ENCODE data around the gene FRAT2. TPM values are rescaled to one million over a fixed set of nuclear protein-coding genes. Genes with fewer than 3 reads are reported as not detected.
A peak's percentile ranks its signal among the peaks of the same experiment; 100 is the strongest.

Gene FRAT2
- total RNA-seq, 4 donors from 2014 or later: 8.4 to 32.9 (median 14.2) TPM

DNA sequence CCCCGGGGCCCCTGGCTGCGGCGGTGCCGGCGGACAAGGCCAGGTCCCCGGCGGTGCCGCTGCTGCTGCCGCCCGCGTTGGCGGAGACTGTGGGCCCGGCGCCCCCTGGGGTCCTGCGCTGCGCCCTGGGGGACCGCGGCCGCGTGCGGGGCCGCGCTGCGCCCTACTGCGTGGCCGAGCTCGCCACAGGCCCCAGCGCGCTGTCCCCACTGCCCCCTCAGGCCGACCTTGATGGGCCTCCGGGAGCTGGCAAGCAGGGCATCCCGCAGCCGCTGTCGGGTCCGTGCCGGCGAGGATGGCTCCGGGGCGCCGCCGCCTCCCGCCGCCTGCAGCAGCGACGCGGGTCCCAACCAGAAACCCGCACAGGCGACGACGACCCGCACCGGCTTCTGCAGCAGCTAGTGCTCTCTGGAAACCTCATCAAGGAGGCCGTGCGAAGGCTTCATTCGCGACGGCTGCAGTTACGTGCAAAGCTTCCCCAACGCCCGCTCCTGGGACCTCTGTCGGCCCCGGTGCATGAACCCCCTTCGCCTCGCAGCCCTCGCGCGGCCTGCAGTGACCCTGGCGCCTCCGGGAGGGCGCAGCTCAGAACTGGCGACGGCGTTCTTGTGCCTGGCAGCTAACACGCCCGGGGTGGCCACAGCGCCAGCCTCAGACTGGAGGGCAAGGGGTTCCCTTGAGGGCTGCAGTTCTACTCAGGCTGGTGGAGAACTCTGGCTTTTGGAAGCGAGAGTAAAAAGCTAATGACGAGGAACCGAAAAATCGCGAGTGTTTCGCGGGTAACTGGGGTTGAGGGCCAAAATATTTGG lies 14.7 kb downstream of the FRAT2 start:
- TF ChIP-seq, protein P1, sequence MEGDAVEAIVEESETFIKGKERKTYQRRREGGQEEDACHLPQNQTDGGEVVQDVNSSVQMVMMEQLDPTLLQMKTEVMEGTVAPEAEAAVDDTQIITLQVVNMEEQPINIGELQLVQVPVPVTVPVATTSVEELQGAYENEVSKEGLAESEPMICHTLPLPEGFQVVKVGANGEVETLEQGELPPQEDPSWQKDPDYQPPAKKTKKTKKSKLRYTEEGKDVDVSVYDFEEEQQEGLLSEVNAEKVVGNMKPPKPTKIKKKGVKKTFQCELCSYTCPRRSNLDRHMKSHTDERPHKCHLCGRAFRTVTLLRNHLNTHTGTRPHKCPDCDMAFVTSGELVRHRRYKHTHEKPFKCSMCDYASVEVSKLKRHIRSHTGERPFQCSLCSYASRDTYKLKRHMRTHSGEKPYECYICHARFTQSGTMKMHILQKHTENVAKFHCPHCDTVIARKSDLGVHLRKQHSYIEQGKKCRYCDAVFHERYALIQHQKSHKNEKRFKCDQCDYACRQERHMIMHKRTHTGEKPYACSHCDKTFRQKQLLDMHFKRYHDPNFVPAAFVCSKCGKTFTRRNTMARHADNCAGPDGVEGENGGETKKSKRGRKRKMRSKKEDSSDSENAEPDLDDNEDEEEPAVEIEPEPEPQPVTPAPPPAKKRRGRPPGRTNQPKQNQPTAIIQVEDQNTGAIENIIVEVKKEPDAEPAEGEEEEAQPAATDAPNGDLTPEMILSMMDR (IDR thresholded peaks at IDR 0.05): no peak
- DNase-seq (ENCODE audit: low spot score): no peak
- peak; percentile 11 for ATAC-seq (ENCODE audit: low FRiP score)

DNA sequence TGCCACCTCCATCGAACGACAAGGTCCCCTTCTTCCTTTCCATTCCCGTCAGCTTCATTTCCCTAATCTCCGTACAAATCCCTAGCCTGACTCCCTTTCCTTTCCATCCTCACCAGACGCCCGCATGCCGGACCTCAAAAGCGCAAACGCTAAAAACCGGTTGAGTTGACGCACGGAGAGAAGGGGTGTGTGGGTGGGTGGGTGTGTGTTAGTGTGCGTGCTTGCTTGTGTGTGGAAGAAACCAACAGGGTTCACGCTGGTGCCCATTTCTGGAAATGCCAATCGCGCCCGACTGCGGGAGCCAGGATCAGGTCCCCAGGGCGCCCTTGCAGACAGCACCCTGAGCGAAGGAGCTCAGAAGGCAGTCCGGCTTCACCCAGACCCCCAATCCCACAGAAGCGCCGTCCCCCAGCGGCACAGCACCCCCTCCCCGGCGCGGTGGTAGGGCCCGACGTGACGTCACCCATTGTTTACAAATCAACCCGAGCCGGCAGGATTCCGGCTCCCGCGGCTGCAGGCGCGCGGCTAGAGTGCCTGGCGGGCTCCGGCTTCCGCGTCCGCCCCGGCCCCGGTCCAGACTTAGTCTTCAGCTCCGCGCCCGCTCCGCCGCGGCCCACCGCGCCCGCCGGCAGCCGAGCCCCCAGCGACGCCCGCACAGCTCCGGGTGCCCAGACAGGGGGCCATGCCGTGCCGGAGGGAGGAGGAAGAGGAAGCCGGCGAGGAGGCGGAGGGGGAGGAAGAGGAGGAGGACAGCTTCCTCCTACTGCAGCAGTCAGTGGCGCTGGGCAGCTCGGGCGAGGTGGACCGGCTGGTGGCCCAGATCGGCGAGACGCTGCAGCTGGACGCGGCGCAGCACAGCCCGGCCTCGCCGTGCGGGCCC lies 15.5 kb downstream of the FRAT2 start, which contains the start of gene FRAT1:
FRAT1 (plus strand) TSS at position 500 of the 880 bp plus-strand sequence; CDS start at position 683, 183 bp downstream.
- TF ChIP-seq, protein P1 (IDR thresholded peaks at IDR 0.05): no peak
- ATAC-seq (ENCODE audit: low FRiP score) (peak; percentile 94), DNase-seq (ENCODE audit: low spot score) (peak; percentile 87)

DNA sequence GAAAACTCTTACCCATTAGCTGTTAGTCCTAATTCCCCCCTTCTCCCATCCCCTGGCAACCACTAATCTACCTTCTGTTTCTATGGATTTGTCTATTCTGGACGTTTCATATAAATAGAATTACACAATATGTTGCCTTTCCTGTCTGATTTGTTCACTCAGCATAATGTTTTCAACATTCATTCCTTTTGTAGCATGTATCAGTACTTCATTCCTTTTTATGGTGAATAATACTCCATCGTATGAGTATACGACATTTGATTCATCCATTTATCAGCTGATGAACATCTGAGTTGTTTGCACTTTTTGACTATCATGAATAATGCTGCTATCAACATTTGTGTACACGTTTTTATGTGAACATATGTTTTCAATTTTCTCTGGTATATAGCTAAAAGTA lies 19.9 kb downstream of the FRAT2 start:
- no peak for ATAC-seq (ENCODE audit: low FRiP score)
- no peak for DNase-seq (ENCODE audit: low spot score)
- TF ChIP-seq, protein P1 (IDR thresholded peaks at IDR 0.05): no peak

DNA sequence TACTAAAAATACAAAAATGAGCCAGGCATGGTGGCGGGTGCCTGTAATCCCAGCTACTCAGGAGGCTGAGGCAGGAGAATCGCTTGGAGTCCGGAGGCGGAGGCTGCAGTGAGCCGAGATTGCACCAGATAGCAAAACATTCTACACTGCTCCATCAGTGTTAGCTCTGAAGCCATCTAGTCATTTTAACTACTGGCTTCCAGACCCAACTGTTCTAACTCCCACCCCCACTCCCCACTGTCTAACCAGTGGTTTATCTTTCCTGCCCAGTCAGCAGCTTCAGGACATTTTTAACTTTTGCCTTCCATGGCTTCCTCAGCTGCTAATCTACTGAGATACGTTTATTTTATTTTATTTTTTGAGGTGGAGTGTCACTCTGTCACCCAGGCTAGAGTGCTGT lies 21.6 kb downstream of the FRAT2 start:
- DNase-seq (ENCODE audit: low spot score): no peak
- no peak for ATAC-seq (ENCODE audit: low FRiP score)
- TF ChIP-seq, protein P1 (IDR thresholded peaks at IDR 0.05): no peak

DNA sequence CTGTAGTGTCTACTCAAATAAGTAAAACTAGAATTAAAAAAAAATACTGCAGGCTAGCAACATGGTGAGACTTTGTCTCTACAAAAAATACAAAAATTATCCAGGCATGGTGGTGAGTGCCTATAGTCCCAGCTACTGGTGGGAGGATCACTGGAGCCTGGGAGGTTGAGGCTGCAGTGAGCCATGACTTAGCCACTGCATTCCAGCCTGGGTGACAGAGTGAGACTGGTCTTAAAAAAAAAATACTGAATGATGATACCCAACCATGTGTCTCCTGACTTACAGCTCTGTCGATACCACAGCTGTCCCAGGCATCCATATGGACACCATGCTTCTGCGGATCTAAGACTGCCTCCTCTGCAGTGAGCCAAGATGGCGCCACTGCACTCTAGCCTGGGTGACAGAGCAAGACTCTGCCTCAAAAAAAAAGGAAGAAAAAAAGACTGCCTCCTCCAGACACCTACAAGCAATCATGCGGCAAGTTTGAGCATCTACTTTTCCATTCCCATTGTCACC lies 23.4 kb downstream of the FRAT2 start:
- ATAC-seq (ENCODE audit: low FRiP score) (no peak), DNase-seq (ENCODE audit: low spot score) (no peak)
- TF ChIP-seq, protein P1 (IDR thresholded peaks at IDR 0.05): no peak

DNA sequence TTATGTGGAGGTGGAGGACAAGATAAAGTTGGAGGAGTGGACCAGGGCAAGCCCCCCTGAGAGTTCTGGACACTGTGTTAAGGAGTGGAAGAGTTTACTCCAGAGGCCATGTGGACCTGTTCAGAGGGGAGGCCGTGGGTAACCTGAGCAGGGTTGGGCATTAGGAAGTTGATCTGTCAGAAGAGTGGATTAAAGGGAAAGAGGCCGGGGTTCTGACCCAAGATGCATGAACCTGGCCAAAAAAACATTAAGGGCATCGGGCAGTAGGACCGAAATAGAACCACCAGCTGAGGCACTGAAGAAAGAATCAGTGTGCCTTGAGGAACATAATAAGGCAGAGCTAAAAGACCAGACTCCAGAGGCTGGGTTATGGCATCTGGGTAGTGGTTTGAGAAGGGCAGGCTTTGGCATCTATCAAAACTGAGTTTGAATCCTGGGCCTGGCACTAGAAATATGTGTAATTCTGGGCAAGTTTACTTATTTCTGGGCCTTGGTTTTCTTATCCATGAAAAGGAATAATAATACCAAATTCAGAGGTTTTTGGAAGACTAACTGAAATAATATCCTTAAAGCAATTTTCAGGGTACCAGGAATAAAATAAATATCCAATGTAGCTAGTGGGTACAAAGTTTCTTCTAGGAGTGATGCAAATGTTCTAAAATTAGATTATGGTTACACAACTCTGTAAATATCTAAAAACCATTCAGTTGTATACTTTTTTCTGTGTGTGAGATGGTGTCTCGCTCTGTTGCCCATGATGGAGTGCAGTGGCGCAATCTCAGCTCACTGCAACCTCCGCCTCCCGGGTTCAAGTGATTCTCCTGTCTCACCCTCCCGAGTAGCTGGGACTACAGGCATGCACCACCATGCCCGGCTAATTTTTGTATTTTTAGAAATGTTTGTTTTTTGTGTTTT lies 26.4 kb downstream of the FRAT2 start:
- DNase-seq (ENCODE audit: low spot score) (no peak), ATAC-seq (ENCODE audit: low FRiP score) (peak; percentile 28)
- TF ChIP-seq, protein P1 (IDR thresholded peaks at IDR 0.05): no peak

All from omental fat pad (tissue), 4 donors.